RWPE2 (cell line): ENCODE data around the gene PNPLA2.

Experiments
- ATAC-seq: fragments of 200-7000 bp; cut with Tn5 transposase; 3 replicates; pipeline ENCODE4 v1.9.1; 2021; ENCODE audit warnings: low read depth
- DNase-seq: peaks from one replicate; pipeline ENCODE4 v3.0.0-alpha.2; 2020; ENCODE audit warnings: low spot score
- H3K27ac ChIP-seq: fragments of 450-650 bp; 2 replicates; pipeline ENCODE4 v1.5.1; 2017; ENCODE audit warnings: mild to moderate bottlenecking; ENCODE audit not compliant: poor library complexity, severe bottlenecking
- H3K27me3 ChIP-seq: fragments of 250-450 bp; sonication (Bioruptor Pico); 2 replicates; pipeline ENCODE4 v1.5.1; 2021; ENCODE audit warnings: mild to moderate bottlenecking, moderate library complexity; ENCODE audit not compliant: insufficient read depth, poor library complexity, severe bottlenecking
- H3K36me3 ChIP-seq: fragments of 250-450 bp; sonication (Bioruptor Pico); 2 replicates; pipeline ENCODE4 v1.5.1; 2020; ENCODE audit warnings: low read depth, mild to moderate bottlenecking, moderate library complexity
- H3K4me1 ChIP-seq: fragments of 250-450 bp; sonication (Bioruptor Pico); 2 replicates; pipeline ENCODE4 v1.5.1; 2021; ENCODE audit warnings: mild to moderate bottlenecking, moderate library complexity; ENCODE audit not compliant: insufficient read depth, poor library complexity, severe bottlenecking
- H3K4me3 ChIP-seq: fragments of 250-450 bp; sonication (Bioruptor Pico); 2 replicates; pipeline ENCODE4 v1.5.1; 2021; ENCODE audit warnings: mild to moderate bottlenecking, moderate library complexity; ENCODE audit not compliant: severe bottlenecking
- H3K9me3 ChIP-seq: fragments of 250-450 bp; sonication (Bioruptor Pico); 2 replicates; pipeline ENCODE4 v1.5.1; 2021; ENCODE audit warnings: mild to moderate bottlenecking, moderate library complexity; ENCODE audit not compliant: severe bottlenecking
- TF ChIP-seq, protein P1 (sequence below): fragments of 450-650 bp; IDR thresholded peaks from one replicate; pipeline ENCODE4 v1.5.1; 2017; ENCODE audit warnings: mild to moderate bottlenecking, moderate library complexity; ENCODE audit not compliant: poor library complexity, severe bottlenecking

The PNPLA2 gene

GRCh38 chr11:809287-810039 is 9.3 kb upstream of the PNPLA2 start, which contains the start of gene RPLP2:
TSS of gene RPLP2 (plus strand) at chr11:809967. CDS start at chr11:810235, 268 bp downstream.
- Histone ChIP-seq H3K27ac (peak within 1 kb of the TSS; percentile 73), H3K27me3 (no peaks in the 10 kb centered on the region), H3K36me3 (peaks cover 37% of the 10 kb centered on the region), H3K9me3 (no peaks in the 10 kb centered on the region), H3K4me3 (peak within 1 kb of the TSS; percentile 69), H3K4me1 (no peaks in the 10 kb centered on the region)
- TF ChIP-seq, protein P1, sequence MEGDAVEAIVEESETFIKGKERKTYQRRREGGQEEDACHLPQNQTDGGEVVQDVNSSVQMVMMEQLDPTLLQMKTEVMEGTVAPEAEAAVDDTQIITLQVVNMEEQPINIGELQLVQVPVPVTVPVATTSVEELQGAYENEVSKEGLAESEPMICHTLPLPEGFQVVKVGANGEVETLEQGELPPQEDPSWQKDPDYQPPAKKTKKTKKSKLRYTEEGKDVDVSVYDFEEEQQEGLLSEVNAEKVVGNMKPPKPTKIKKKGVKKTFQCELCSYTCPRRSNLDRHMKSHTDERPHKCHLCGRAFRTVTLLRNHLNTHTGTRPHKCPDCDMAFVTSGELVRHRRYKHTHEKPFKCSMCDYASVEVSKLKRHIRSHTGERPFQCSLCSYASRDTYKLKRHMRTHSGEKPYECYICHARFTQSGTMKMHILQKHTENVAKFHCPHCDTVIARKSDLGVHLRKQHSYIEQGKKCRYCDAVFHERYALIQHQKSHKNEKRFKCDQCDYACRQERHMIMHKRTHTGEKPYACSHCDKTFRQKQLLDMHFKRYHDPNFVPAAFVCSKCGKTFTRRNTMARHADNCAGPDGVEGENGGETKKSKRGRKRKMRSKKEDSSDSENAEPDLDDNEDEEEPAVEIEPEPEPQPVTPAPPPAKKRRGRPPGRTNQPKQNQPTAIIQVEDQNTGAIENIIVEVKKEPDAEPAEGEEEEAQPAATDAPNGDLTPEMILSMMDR, result no peak
- DNase-seq (peak; percentile 97), ATAC-seq (peak; percentile 79)

DNA sequence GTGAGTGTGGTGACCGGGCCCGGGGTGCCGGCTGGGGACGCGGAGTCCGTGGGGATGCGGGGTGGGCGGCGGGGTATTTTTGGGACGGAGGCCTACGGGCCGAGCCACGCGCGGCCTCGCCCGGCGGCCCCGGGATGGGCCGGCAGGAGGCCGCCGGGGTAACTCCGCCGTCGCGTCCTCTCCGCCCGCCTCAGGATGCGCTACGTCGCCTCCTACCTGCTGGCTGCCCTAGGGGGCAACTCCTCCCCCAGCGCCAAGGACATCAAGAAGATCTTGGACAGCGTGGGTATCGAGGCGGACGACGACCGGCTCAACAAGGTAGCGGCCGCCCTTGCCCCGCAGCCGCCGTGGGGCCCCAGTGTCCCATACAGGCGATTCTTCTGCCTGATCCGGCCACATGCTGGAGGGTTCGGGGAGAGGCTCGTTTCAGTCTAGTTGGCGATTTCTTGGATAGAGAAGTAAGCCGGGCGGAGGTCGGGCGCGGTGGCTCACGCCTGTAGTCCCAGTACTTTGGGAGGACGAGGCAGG is 8.6 kb upstream of the PNPLA2 start:
- Histone ChIP-seq H3K9me3 (no peaks in the 10 kb centered on the region), H3K4me3 (peak overlapping the region; percentile 69), H3K27ac (peak overlapping the region; percentile 73), H3K4me1 (no peaks in the 10 kb centered on the region), H3K27me3 (no peaks in the 10 kb centered on the region), H3K36me3 (peaks cover 37% of the 10 kb centered on the region)
- TF ChIP-seq, protein P1, result no peak
- ATAC-seq (no peak), DNase-seq (no peak)

DNA sequence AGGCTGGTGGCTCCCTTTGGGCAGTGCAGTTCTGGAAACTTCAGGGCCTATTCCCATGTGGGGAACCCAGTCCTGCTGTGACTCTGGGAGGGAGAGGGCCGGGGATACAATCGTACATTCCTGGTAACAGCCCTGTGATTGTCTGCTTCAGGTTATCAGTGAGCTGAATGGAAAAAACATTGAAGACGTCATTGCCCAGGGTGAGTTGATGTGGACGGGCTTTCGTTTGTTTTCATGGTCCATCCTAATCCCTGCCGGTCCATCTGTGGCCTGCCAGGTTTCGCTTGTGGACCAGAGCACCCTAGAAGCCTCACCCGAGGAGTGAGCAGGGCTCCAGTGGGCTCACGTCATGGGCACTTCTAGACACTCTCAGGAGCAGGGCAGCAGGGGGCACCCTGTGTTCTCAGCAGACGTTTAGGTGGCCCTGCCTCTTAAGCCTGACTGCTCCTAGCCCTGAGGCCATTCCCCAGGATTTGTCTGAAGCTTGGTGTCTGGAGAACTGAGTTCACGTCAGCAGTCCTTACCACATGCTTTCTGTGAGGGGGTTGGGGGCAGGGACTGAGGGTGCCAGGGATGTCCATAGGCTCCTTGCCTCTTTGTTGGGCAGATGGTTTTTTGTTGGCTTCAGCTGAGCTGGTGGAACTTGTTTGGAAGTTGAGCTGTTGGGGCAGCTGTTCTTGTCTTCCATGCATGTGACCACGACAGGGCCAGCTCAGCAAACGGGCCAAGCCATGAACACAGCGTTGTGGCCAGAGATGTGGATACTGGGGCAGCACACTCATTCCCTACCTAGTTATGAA is 7.1 kb upstream of the PNPLA2 start:
- H3K4me3 ChIP-seq, result peak overlapping the region; percentile 69
- H3K36me3 ChIP-seq, result peaks cover 37% of the 10 kb centered on the region
- H3K27me3 ChIP-seq, result no peaks in the 10 kb centered on the region
- H3K27ac ChIP-seq, result peak overlapping the region; percentile 73
- ATAC-seq (no peak), DNase-seq (no peak)
- H3K9me3 ChIP-seq, result no peaks in the 10 kb centered on the region
- H3K4me1 ChIP-seq, result no peaks in the 10 kb centered on the region
- TF ChIP-seq, protein P1, result no peak

DNA sequence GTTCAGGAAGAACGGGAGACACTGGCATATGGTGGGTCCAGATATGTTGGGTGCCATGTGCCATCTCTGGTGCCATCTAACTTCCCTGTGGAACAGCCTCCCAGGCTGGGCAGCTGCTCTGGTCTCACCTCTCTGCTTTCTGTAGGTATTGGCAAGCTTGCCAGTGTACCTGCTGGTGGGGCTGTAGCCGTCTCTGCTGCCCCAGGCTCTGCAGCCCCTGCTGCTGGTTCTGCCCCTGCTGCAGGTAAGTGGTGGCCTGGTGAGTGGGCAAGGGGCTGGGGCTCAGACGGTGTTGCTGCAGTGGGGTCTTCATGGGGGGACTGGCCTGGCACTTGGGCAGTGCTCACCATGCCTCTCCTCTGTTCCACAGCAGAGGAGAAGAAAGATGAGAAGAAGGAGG is 6.3 kb upstream of the PNPLA2 start:
- Histone ChIP-seq H3K9me3 (no peaks in the 10 kb centered on the region), H3K4me1 (no peaks in the 10 kb centered on the region), H3K27ac (peak overlapping the region; percentile 73), H3K27me3 (no peaks in the 10 kb centered on the region), H3K4me3 (no peak overlapping the region), H3K36me3 (peaks cover 37% of the 10 kb centered on the region)
- TF ChIP-seq, protein P1, result no peak
- no peak for ATAC-seq
- DNase-seq, result no peak
